ENCODE measurements around the gene SMIM44.
A peak's percentile ranks its signal among the peaks of the same experiment; 100 is the strongest.
"Not testable (repeated sequence)": the region's sequence is repeated elsewhere in the genome, so short reads cannot be mapped to it uniquely, and the experiment has no call there.

SMIM44 gene

GRCh38 chr19:3483226-3483628 lies at the start of gene SMIM44:
Gene SMIM44 (minus strand): TSS chr19:3483441. CDS start chr19:3483403, 38 bp downstream.
- no peak for DNase-seq

GRCh38 chr19:3533033-3533432 lies 49.8 kb upstream of the SMIM44 start:
- DNase-seq: no peak

- no peak for DNase-seq
Observed at GRCh38 chr19:3532154-3532786, 49.0 kb upstream of the SMIM44 start.

GRCh38 chr19:3531716-3532115 lies 48.5 kb upstream of the SMIM44 start:
- no peak for DNase-seq

GRCh38 chr19:3530389-3530788 lies 47.1 kb upstream of the SMIM44 start:
- DNase-seq: no peak

GRCh38 chr19:3529299-3529698 lies 46.1 kb upstream of the SMIM44 start:
- DNase-seq: not testable (repeated sequence)

GRCh38 chr19:3528539-3529211 lies 45.4 kb upstream of the SMIM44 start:
- no peak for DNase-seq

GRCh38 chr19:3528080-3528479 lies 44.8 kb upstream of the SMIM44 start:
- DNase-seq: no peak

- DNase-seq: no peak
Observed at GRCh38 chr19:3527238-3527910, 44.1 kb upstream of the SMIM44 start.

GRCh38 chr19:3526507-3527237 lies 43.4 kb upstream of the SMIM44 start:
- no peak for DNase-seq

- no peak for DNase-seq
Observed at GRCh38 chr19:3524904-3525451, 41.7 kb upstream of the SMIM44 start.

- no peak for DNase-seq
Observed at GRCh38 chr19:3524078-3524842, 41.0 kb upstream of the SMIM44 start.

- no peak for DNase-seq
Observed at GRCh38 chr19:3523361-3524077, 40.3 kb upstream of the SMIM44 start.

- no peak for DNase-seq
Observed at GRCh38 chr19:3522421-3523360, 39.5 kb upstream of the SMIM44 start.

- peak; percentile 58 for DNase-seq
Observed at GRCh38 chr19:3521104-3521445, 37.8 kb upstream of the SMIM44 start.

- DNase-seq: peak; percentile 63
Observed at GRCh38 chr19:3520166-3521103, 37.2 kb upstream of the SMIM44 start.

GRCh38 chr19:3519126-3519525 lies 35.9 kb upstream of the SMIM44 start:
- no peak for DNase-seq

GRCh38 chr19:3518659-3519058 lies 35.4 kb upstream of the SMIM44 start:
- DNase-seq: no peak

- DNase-seq: no peak
Observed at GRCh38 chr19:3518255-3518654, 35.0 kb upstream of the SMIM44 start.
